G401.6 (cell line): ENCODE results near the gene RPL13.
A peak's percentile ranks its signal among the peaks of the same experiment; 100 is the strongest.
"Not testable (repeated sequence)": the region's sequence is repeated elsewhere in the genome, so short reads cannot be mapped to it uniquely, and the experiment has no call there.

Experiments used
- FAIRE-seq: peaks from 2 replicates; lab custom pipeline; 2012; peaks lifted over from hg19 to GRCh38; lab: Jason Lieb, UNC

Gene RPL13

DNA sequence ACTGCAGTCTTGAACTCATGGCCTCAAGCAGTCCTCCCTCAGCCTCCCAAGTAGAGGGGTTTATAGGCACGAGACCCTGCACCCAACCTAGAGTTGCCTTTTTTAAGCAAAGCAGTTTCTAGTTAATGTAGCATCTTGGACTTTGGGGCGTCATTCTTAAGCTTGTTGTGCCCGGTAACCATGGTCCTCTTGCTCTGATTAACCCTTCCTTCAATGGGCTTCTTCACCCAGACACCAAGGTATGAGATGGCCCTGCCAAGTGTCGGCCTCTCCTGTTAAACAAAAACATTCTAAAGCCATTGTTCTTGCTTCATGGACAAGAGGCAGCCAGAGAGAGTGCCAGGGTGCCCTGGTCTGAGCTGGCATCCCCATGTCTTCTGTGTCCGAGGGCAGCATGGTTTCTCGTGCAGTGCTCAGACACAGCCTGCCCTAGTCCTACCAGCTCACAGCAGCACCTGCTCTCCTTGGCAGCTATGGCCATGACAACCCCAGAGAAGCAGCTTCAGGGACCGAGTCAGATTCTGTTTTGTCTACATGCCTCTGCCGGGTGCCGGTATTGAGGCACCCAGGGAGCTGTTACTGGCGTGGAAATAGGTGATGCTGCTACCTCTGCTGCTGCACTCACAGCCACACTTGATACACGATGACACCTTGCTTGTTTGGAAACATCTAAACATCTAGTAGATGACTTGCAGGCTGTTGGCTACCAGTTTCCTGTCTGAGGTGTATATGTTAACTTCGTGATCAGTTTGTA is 3.3 kb downstream of the RPL13 start:
- no peak for FAIRE-seq

DNA sequence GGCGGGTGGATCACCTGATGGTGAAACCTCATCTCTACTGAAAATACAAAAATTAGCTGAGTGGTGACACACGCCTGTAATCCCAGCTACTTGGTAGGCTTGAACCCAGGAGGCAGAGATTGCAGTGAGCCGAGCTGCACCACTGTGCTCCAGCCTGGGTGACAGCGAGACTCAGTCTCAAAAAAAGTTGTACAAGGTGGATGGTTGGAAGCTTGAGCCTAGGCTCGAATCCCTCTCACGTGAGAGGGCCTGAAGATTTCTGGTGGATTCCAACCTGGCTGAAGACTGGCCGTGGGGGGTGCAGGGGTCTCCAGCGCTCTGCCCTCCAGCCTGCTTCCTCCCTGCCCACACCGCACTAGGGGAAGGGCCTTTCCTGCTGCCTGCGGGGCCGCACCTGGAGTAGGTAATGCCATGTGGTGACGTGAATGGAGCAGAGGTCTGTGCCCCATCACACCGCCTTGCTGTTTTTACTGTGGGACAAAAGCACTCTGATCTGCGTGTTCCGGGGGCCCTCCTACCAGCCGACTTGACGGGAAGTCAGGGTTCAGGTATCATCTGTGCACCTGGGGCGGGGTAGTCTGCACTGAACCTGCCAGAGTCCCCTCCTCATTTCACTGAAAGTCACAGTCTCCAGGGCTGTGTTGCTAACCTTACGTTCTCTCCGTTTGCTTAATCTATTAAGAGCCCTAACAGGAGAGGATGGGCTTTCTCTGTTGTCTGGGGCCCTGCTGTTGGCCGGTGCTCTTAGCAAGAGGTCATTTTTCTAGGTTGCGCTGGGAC is 4.2 kb downstream of the RPL13 start:
- peak; percentile 78 for FAIRE-seq

DNA sequence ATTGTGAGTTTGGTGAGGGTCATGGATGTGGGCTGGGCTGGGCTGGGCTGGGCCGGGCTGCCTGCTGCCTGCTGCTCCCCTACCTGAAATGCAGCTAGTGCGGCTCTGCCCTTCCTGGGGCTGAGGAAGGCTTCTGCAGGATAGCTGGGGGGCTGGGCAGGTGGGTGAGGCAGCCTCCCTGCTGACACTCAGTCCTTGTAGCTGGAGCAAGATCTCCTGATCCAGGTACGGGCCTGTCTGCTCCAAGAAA is 4.7 kb downstream of the RPL13 start:
- FAIRE-seq, result no peak

DNA sequence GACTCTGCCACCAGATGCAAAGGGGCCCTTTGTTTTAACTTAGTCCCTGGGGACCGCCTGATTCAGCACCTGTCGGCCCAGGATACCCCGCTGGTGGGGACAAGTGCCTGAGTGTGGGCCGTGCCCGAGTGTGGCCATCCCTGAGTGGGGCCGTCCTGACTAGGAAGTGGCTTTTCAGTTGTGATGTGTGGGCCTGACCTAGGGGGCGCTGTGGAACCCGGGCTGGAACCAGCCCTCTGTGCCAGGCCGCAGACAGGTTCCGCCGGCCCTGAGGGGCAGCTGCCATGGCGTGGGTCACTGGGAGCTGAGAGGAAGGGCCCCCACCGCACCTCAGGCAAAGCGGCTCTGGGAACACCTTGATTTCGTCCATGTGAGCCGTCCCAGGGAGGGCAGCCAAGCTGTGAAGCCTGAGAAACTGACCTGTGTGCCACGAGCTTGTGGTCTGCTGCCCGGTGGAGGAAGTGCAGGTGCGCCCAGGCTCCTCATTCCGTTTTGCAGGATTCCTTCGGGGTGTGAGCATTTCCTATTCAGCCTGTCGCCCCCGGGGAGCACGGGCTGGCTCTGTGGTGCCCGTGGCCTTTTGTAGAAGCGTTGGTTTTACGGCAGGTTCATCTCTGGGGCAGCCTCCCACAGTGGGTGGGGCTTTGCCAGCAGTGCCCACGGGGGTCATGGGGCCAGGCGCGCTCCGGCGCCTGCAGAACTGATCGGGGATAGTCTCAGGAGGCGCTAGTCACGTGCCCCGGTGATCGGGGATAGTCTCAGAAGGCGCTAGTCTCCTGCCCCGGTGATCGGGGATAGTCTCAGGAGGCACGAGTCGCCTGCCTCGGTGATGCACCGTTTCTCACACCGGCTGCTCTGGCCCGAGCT is 5.3 kb downstream of the RPL13 start:
- FAIRE-seq, result no peak

DNA sequence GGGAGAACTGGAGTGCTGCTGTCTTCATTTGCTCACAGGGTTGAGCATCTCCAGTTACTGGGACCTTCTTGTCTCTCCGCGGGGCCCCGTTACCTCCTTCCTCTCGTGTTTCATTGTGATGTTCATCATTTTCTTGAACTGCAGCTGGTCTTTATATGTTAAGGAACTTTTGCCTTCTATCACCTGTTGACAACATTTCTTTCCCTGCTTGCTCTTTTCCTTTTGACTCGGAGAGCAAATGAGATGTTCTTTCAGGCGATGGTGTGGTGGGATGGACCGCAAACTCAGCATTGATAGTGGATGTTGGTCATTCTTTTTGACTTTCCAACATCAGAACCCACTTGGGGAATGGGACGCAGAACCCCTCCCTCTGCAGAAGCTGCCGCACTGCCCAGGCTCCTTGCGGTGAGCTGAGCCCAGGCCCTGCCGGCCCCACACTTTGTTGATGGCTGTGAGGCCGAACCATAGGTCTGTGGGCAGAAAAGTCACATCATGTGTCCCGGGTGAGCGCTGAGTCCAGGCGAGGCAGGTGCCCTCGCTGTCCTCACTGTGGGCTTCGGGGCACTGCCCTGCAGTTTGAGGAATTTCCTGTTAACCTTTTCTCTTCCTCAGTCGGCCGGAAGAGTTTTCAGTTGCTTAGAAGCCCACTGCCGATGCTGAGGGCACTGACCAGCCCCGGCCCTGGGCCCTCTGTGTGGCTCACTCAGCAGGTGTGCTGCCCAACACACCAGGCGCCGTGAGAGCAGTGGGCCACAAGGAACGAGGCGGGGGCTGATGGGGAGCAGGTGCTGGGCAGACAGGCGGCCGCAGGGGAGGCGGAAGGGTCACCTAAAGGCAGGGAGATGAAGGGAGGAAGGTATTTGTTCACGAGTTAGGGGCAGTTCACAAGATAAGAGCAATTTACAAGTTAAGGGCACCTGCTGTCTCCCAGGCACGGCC is 7.4 kb downstream of the RPL13 start:
- no peak for FAIRE-seq

DNA sequence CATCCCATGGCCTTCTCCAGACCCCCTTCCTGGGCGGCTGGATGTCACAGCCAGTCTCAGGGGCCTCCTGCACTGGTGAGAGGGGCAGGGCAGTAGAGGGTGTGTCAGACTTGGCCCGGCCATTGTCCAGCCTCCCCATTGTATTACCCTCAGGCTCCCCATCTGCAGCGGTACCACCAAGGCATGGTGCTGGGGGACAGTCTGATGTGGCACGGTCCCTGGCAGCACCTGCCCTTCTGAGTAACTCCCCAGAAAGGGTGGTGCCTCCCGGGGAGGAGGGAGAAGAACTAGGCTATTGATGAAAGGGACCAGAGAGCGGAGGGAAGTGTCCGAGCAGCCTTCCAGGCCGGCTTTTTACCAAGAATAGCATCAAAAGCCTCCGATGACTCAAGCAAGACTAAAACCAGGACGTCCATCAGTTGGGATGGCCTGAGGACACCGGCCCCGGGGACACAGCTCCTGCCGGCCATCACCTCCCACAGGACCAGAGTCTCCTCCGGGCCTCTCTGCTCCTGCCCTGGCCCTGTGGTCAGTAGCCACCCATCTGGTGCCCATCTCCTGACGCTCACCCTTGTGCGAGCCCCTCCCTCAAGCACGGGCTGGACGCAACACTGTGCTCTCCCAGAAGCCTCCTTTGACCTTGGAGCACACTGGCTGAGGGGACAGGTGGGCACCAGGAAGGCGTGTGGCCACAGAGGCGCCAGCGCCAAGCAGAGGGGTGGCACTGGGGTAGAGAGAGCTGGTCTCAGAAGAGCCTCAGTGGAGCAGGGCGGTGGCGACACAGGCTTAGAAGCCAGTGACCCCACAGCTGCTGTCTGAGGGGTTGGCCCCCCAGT is 9.2 kb downstream of the RPL13 start:
- no peak for FAIRE-seq

DNA sequence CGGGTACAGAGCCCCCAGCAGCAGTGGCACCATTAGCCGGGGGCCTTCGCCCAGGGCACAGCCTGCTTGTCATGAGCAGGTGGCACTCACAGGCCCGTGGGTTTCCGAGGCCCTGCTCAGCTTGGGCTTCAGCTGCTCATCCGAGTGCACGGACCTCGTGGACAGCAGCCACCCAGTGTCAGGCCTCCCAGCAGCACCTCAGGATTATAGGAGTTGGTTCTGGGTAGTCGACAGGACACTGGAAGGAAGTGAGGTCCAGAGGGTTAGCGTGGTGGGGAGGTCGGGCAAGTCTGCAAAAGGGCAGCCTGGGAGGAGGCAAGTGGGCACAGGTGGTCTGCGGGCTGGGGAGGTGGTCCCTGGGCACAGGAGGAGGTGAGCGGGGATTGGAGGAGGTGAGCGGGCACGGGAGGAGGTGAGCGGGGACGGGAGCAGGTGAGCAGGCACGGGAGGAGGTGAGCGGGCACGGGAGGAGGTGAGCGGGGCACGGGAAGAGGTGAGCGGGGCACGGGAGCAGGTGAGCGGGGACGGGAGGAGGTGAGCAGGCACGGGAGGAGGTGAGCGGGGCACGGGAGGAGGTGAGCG is 10.0 kb downstream of the RPL13 start:
- FAIRE-seq, result no peak

DNA sequence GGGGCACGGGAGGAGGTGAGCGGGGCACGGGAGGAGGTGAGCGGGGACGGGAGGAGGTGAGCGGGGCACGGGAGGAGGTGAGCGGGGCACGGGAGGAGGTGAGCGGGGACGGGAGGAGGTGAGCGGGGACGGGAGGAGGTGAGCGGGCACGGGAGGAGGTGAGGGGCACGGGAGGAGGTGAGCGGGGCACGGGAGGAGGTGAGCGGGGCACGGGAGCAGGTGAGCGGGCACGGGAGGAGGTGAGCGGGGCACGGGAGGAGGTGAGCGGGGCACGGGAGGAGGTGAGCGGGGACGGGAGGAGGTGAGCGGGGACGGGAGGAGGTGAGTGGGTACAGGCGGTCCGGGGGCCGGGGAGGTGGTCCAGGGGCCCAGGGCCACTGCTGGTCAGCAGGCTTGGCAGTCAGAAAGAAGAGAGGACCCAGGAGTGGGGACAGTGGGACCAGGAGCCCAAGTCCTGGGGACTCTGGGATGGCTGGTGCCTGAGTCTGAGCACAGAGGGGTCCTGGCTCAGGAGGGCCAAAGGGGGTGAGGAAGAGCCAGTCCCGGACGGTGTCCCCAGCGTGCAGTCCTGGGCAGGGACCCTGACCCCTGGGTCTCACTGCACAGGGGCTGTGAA is 10.6 kb downstream of the RPL13 start:
- FAIRE-seq, result not testable (repeated sequence)

DNA sequence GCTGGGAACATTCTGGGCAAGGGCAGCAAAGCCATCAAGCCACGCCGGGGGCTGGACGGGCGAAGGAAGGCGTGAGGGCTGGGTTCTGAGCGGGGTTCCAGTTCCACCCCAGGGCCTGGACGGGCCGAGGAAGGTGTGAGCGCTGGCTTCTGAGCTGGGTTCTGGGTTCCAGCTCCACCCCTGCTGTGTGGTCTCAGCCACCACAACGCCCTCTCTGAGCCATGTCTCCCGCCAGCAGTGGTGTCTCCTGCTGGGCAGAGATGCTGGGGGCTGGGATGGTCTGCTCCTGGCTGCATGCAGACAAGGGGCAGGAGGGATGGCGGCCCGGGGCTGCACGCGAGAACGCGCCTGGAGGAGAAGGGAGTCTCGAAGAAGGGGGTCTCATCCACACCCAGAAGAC is 11.2 kb downstream of the RPL13 start:
- FAIRE-seq, result no peak

DNA sequence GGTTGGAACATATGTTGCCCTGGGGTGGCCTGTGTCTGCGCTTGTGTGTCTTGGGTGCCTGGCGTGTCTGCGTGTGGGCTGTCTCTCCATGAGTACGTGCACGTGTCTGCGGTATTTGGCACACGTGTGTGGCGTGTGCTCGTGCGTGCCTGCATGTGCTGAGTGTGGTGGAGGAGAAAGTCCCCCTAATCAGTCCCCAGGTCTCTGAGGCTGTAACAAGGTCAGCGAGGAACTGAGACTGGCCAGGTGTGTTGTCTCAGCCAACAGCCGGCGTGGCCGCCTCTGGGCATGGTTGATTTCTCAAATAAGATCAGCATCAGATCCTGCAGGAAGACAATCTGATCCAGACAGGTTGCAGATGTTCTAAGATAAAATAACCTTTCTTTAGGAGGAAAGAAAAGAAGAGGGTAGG is 11.6 kb downstream of the RPL13 start:
- no peak for FAIRE-seq

DNA sequence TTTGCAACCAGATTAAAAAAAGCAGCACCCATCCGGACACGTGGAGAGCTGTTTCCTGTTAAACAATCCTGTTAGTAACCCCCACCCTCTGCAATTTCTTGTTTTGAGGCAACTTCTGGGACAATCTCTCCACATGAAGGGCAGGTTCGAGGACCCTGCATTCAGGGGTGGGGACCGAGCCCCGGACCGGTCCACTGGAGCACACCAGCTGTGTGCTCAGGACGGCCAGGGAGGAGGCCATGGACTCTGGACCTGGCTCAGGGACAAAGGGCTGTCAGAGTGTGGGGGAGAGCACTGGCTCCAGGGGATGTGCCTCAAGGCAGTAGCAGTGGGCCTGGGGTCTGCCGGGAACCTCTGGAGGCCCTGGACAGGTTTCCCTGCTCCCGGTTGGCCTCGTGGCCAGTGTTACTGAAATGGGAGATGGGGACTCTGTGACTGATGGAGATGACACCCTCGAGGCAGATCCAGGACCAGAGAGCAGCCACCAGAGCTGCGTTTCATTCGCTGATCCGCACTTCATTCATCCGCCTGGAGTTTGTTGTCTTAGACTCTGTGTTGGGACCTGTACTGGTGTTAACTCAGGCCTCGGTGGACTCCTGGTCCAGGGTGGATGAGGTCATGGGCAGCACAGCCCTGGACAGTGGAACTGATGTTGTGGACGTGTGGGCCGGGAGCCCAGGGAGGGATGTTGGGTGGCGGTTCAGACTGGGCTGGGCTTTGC is 12.2 kb downstream of the RPL13 start:
- FAIRE-seq, result no peak

DNA sequence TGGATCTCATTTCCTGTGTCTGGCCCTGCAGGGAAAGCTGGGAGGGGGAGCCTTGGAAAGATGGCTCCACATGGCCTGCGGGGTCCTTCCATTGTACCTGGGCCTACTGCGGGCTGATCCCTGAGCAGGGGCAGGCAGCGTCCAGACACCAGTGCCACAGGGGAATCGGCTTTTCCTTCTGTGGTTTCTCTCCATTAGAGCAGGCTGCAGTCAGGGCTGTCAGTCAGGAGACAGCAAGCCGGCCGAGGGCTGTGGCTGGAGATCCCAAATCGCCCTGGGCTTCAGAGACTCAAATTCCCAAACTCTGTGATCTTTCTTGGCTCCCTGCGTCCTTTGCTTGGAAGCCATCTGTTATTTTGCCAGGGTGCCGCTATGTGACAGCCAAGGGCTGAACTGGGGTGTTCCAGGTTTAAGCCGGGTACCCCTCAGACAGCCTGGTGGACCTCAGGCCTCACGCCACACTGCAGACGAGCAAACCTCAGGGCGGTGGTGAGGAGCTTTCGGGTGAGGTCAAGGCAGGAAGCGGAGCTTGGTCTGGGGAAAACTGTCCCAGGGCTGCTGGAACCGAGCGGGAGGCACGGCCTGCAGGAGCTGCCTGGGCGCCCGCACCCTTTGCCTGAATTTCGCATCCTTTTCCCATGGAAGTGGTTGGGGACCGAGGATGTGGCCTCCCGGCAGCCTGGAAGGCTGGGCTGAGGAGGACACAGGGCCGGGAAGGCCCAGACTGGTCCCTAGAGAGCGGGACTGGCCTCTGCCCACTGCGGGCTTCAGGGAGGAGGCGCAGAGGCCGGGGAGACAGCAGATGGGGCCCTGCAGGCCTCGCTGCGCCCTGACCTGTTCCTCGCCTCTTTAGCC is 13.6 kb downstream of the RPL13 start:
- no peak for FAIRE-seq

DNA sequence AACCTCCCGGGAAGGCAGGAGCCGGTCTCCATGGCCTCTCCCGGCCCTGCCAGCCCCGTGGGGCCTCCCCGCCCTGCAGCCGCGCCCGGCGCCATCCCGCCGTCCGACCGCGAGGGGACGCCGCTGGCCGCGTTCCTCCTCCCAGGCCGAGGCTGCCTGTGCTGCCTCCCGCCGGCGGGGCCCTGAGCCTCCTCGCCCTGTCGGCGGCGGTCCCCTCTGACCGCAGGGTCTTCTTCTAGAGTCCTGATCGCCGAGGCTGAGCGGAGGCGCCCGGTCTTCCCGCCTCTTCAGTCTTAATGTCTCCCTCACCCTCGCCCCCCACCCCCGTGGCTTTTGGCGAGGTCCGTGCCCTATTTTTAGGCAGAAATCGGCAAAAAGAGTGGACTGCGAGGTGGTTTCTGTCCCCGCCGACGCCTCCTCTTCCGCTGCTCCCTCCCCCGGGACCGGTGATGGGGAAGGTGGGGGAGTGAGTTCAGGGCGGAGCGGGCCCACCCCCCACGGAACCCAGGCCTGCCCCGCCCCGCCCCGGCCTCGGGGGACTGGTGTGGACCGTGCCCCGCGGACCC is 14.3 kb downstream of the RPL13 start:
- no peak for FAIRE-seq

DNA sequence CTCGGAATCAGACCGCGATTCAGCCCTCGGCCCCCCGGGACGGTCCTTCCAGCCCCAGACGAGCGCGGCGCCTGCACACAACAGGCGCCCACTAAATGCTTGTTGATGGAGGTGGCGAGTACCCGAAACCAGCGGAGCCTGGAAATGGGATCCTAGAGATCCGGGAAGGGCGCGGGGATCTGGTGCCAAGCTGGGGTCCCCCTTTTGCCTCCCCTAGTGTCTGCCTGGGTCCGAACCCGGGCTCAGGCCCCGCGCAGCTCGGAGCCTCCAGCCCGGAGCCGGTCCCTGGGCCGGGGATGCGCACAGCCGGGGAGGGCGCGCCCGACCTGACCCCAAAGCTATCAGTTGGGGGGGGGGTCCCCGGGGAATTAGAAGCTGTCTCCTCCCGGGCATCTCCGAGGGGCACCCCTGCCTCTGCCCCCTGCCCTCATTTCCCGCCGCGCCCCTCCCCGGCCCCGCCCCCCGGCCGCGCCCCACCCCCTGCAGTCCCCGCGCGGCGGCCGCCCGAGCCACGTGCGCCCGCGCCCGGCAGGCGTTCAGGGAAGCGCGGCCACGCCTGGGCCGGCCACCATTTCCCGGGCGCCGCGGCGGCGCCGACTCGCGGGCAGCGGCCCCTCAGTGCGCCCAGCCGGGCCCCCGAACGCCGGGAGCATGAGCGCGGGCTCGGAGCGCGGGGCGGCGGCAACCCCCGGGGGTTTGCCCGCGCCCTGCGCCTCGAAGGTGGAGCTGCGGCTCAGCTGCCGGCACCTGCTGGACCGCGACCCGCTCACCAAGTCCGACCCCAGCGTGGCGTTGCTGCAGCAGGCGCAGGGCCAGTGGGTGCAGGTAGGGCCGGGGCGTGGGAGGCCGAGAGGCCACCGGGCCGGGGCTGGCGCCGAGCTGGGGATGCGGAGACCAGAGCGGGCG is 15.0 kb downstream of the RPL13 start, which contains the start of gene CPNE7:
CPNE7 (plus strand) TSS at position 512 of the 906 bp plus-strand sequence; CDS start at position 652, 140 bp downstream.
- no peak for FAIRE-seq

DNA sequence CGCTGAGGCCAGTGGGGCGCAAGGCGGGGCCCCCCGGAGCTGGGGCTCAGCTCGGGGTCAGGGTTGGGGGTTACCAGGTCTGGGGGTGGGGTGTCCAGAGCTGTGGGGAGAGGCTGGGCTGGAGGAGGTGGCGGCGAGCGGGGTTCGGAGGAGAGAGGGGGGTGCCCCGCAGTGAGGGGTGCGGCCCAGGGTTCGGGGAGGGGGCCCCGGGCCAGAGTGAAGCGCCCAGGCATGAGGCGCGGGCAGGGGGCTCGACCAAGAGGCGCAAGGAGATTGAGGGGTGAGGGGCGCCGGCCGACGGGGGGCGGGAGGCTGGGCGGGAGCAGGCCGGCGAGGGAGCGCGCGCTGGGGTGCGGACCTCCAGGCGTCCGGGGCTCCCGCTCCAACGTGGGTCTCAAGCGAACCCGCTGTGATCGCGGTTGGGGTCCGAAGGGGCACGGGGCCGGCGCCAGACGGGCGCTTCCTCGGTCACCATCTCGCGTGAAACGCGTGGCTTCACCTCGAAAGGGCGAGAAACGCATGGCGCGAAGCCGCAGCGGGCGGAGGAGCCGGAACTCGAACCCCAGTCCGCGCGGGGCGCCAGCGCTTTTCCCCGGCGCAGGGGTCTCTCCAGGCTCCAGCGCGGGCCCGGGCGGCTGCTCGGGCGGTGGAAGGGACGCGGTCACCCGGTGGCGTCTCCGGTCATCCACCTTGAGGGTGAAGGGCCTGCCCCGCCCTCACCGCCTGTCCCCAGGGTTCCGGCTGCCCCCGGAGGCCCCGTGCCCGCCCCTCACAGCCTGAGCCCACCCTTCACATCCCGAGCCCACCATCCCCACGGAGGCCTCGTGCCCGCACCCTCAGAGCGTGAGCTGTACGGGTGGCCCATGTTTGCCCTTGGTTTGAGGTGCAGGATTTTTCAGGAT is 15.9 kb downstream of the RPL13 start:
- FAIRE-seq, result no peak
